GM12878 (cell line): ENCODE results near the gene HHAT. TPM values are rescaled to one million over a fixed set of nuclear protein-coding genes. Genes with fewer than 3 reads are reported as not detected.

Experiments used
- BMI1 ChIP-seq: fragments of 450-650 bp; IDR thresholded peaks from 2 replicates; pipeline ENCODE4 v1.6.1; 2016; ENCODE audit warnings: mild to moderate bottlenecking, moderate library complexity, borderline replicate concordance
- CHD4 ChIP-seq: fragments of 200-600 bp; sonication (generic); IDR thresholded peaks from 2 replicates; pipeline ENCODE4 v1.6.1; 2016; ENCODE audit warnings: mild to moderate bottlenecking
- EGR1 ChIP-seq, 2 experiments: IDR thresholded peaks; 1 replicate in 1 of 2; 2 replicates in 1 of 2; pipeline ENCODE4 v1.6.1; 2011 to 2012; ENCODE audit warnings: low read depth in 2 of 2, low read length in 2 of 2, borderline replicate concordance in 1 of 2, mild to moderate bottlenecking in 1 of 2, moderate library complexity in 1 of 2
- EP300 ChIP-seq, 2 experiments: fragments of 150-350 bp in 1 of 2; IDR thresholded peaks; 2 replicates each; pipeline ENCODE4 v1.6.1; 2011 to 2012; ENCODE audit warnings: low read depth in 2 of 2, low read length in 2 of 2, borderline replicate concordance in 1 of 2, improper control_type of control experiment in 1 of 2, inconsistent platforms in 1 of 2; ENCODE audit not compliant: control insufficient read depth in 1 of 2
- ETV6 ChIP-seq, 2 experiments: fragments of 450-650 bp in 1 of 2; IDR thresholded peaks in 1 of 2; conservative IDR thresholded peaks in 1 of 2; 2 replicates each; pipeline ENCODE4 v1.6.1; 2014; ENCODE audit warnings: antibody characterized with exemption in 1 of 2, borderline replicate concordance in 1 of 2, low read depth in 1 of 2, mild to moderate bottlenecking in 1 of 2, moderate library complexity in 1 of 2
- EZH2 ChIP-seq: IDR thresholded peaks from 2 replicates; pipeline ENCODE4 v1.6.1; 2012; ENCODE audit warnings: low read depth, mild to moderate bottlenecking, control low read depth, inconsistent platforms, low read length, borderline replicate concordance; ENCODE audit not compliant: control insufficient read depth
- HCFC1 ChIP-seq: fragments of 150-350 bp; IDR thresholded peaks from 2 replicates; pipeline ENCODE4 v1.6.1; 2014; ENCODE audit warnings: low read length
- MEF2A ChIP-seq: IDR thresholded peaks from 2 replicates; pipeline ENCODE4 v1.6.1; 2011; ENCODE audit warnings: low read depth, mild to moderate bottlenecking, low read length, moderate library complexity; ENCODE audit not compliant: insufficient read depth
- NR2C2 ChIP-seq: IDR thresholded peaks from 2 replicates; pipeline ENCODE4 v1.6.1; 2011; ENCODE audit warnings: borderline replicate concordance, low read depth; ENCODE audit not compliant: control insufficient read depth, insufficient read length
- RUNX3 ChIP-seq: IDR thresholded peaks from 2 replicates; pipeline ENCODE4 v1.6.1; 2012; ENCODE audit warnings: low read length, inconsistent platforms
- SIN3A ChIP-seq: IDR thresholded peaks from 2 replicates; pipeline ENCODE4 v1.6.1; 2012; ENCODE audit warnings: low read depth, low read length, improper control_type of control experiment
- SMAD5 ChIP-seq: IDR thresholded peaks from 2 replicates; pipeline ENCODE4 v1.6.1; 2016; ENCODE audit warnings: antibody characterized with exemption, low read depth
- SMC3 ChIP-seq: IDR thresholded peaks from 2 replicates; pipeline ENCODE4 v1.6.1; 2011; ENCODE audit warnings: low read length, improper control_type of control experiment, borderline replicate concordance
- ZNF274 ChIP-seq: IDR thresholded peaks from one replicate; pipeline ENCODE4 v1.8.0; 2011; ENCODE audit not compliant: insufficient read length, insufficient read depth
- polyA plus RNA-seq, 11 experiments: library from polyadenylated mRNA; depleted of rRNA in 4 of 11; unstranded in 6 of 11; stranded (reverse) in 5 of 11; fragments of >200 nt; fragmentation: Nextera tagmentation in 4 of 11; fragmentation: Illumina TruSeq in 1 of 11; extraction: Ambion mirVana in 4 of 11; extraction: Trizol in 1 of 11; gene quantifications; 1 replicate in 1 of 11; 2 replicates in 10 of 11; pipeline versions ENCODE4 v1.2.1 to v1.2.3, GENCODE V29; 2011 to 2016; ENCODE audit warnings: inconsistent platforms in 2 of 11, missing spikeins in 2 of 11, low read depth in 1 of 11
- total RNA-seq, 4 experiments: library from RNA; depleted of rRNA in 3 of 4; stranded (reverse); fragments of >200 nt in 3 of 4; fragmentation: Illumina TruSeq in 1 of 4; extraction: Trizol in 1 of 4; gene quantifications; 2 replicates each; pipeline versions ENCODE4 v1.2.1 to v1.2.3, GENCODE V29; 2013 to 2021
- TF ChIP-seq, protein P1 (sequence below): fragments of 450-650 bp; IDR thresholded peaks from 2 replicates; pipeline ENCODE4 v1.6.1; 2016; ENCODE audit warnings: mild to moderate bottlenecking, moderate library complexity, borderline replicate concordance
- TF ChIP-seq, protein P2 (sequence below): fragments of 450-650 bp; conservative IDR thresholded peaks from 2 replicates; pipeline ENCODE4 v1.6.1; 2017; ENCODE audit warnings: mild to moderate bottlenecking, moderate library complexity
- TF ChIP-seq, protein P3 (sequence below), 3 experiments: IDR thresholded peaks in 2 of 3; conservative IDR thresholded peaks in 1 of 3; 2 replicates each; pipeline ENCODE4 v1.5.1; 2011; ENCODE audit warnings: low read depth in 3 of 3, low read length in 3 of 3, mild to moderate bottlenecking in 3 of 3, control low read depth in 2 of 3, moderate library complexity in 2 of 3, inconsistent platforms in 1 of 3, mixed read lengths in 1 of 3; ENCODE audit not compliant: control insufficient read depth in 2 of 3, insufficient read depth in 1 of 3; ENCODE audit errors: extremely low read depth in 1 of 3
- TF ChIP-seq, protein P4 (sequence below): IDR thresholded peaks from 2 replicates; pipeline ENCODE4 v1.6.1; 2012; ENCODE audit warnings: low read depth, low read length, improper control_type of control experiment

Gene HHAT
- total and polyA plus RNA-seq, 10 of the 15 experiments (the other 5 are each of a cell fraction or from before 2014, with no cell fraction given) = 1.2 to 37.6 (median 2.6) TPM

DNA sequence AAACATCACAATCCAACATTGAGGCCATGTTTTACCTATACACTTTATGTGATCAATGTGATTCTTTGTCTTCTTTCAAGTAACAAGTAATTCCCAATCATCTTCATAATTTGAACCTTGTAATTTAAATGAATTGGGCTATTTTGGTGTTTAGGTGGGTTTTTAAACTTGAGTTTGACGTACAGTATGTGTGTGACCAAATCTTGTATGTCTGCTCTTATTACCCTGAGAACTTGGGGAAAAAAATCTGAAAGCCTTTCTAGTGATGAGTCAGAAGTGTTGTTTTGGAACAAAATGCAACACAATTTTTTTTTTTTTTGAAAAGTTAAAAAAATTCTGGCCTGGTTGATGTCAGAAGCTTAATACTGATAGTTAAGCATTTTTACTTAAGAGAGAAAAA lies 68.5 kb downstream of the HHAT start (continued):
- TF ChIP-seq, protein P1, sequence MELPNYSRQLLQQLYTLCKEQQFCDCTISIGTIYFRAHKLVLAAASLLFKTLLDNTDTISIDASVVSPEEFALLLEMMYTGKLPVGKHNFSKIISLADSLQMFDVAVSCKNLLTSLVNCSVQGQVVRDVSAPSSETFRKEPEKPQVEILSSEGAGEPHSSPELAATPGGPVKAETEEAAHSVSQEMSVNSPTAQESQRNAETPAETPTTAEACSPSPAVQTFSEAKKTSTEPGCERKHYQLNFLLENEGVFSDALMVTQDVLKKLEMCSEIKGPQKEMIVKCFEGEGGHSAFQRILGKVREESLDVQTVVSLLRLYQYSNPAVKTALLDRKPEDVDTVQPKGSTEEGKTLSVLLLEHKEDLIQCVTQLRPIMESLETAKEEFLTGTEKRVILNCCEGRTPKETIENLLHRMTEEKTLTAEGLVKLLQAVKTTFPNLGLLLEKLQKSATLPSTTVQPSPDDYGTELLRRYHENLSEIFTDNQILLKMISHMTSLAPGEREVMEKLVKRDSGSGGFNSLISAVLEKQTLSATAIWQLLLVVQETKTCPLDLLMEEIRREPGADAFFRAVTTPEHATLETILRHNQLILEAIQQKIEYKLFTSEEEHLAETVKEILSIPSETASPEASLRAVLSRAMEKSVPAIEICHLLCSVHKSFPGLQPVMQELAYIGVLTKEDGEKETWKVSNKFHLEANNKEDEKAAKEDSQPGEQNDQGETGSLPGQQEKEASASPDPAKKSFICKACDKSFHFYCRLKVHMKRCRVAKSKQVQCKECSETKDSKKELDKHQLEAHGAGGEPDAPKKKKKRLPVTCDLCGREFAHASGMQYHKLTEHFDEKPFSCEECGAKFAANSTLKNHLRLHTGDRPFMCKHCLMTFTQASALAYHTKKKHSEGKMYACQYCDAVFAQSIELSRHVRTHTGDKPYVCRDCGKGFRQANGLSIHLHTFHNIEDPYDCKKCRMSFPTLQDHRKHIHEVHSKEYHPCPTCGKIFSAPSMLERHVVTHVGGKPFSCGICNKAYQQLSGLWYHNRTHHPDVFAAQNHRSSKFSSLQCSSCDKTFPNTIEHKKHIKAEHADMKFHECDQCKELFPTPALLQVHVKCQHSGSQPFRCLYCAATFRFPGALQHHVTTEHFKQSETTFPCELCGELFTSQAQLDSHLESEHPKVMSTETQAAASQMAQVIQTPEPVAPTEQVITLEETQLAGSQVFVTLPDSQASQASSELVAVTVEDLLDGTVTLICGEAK = no peak
- TF ChIP-seq BMI1 = no peak
- TF ChIP-seq EZH2 = no peak
- no peak for TF ChIP-seq EGR1 (IDR thresholded peaks at IDR 0.05; ENCODE audit: borderline replicate concordance in 1 of 2, low read depth in 2 of 2, low read length in 2 of 2)
- TF ChIP-seq, protein P2, sequence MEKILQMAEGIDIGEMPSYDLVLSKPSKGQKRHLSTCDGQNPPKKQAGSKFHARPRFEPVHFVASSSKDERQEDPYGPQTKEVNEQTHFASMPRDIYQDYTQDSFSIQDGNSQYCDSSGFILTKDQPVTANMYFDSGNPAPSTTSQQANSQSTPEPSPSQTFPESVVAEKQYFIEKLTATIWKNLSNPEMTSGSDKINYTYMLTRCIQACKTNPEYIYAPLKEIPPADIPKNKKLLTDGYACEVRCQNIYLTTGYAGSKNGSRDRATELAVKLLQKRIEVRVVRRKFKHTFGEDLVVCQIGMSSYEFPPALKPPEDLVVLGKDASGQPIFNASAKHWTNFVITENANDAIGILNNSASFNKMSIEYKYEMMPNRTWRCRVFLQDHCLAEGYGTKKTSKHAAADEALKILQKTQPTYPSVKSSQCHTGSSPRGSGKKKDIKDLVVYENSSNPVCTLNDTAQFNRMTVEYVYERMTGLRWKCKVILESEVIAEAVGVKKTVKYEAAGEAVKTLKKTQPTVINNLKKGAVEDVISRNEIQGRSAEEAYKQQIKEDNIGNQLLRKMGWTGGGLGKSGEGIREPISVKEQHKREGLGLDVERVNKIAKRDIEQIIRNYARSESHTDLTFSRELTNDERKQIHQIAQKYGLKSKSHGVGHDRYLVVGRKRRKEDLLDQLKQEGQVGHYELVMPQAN = no peak
- TF ChIP-seq, protein P3, sequence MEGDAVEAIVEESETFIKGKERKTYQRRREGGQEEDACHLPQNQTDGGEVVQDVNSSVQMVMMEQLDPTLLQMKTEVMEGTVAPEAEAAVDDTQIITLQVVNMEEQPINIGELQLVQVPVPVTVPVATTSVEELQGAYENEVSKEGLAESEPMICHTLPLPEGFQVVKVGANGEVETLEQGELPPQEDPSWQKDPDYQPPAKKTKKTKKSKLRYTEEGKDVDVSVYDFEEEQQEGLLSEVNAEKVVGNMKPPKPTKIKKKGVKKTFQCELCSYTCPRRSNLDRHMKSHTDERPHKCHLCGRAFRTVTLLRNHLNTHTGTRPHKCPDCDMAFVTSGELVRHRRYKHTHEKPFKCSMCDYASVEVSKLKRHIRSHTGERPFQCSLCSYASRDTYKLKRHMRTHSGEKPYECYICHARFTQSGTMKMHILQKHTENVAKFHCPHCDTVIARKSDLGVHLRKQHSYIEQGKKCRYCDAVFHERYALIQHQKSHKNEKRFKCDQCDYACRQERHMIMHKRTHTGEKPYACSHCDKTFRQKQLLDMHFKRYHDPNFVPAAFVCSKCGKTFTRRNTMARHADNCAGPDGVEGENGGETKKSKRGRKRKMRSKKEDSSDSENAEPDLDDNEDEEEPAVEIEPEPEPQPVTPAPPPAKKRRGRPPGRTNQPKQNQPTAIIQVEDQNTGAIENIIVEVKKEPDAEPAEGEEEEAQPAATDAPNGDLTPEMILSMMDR (IDR thresholded peaks at IDR 0.05 in 2 of 3, conservative IDR thresholded peaks at IDR 0.05 in 1 of 3; ENCODE audit: control insufficient read depth in 2 of 3, extremely low read depth in 1 of 3, insufficient read depth in 1 of 3, low read depth in 3 of 3, low read length in 3 of 3) = no peak
- TF ChIP-seq NR2C2 = no peak
- TF ChIP-seq ETV6 (conservative IDR thresholded peaks at IDR 0.05 in 1 of 2, IDR thresholded peaks at IDR 0.05 in 1 of 2; ENCODE audit: borderline replicate concordance in 1 of 2, low read depth in 1 of 2) = no peak
- peak; percentile 69 to 83; a peak in 2 of 4 replicates for TF ChIP-seq EP300 (IDR thresholded peaks at IDR 0.05; ENCODE audit: borderline replicate concordance in 1 of 2, control insufficient read depth in 1 of 2, low read depth in 2 of 2, low read length in 2 of 2)
- TF ChIP-seq MEF2A = no peak
- TF ChIP-seq, protein P4, sequence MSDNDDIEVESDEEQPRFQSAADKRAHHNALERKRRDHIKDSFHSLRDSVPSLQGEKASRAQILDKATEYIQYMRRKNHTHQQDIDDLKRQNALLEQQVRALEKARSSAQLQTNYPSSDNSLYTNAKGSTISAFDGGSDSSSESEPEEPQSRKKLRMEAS = no peak
- no peak for TF ChIP-seq SIN3A
- no peak for TF ChIP-seq RUNX3
- TF ChIP-seq SMAD5 = no peak
- TF ChIP-seq HCFC1 = no peak
- TF ChIP-seq ZNF274 = no peak
- no peak for TF ChIP-seq CHD4
- no peak for TF ChIP-seq SMC3
